Measurements from ENCODE around the gene AJAP1.

DNA sequence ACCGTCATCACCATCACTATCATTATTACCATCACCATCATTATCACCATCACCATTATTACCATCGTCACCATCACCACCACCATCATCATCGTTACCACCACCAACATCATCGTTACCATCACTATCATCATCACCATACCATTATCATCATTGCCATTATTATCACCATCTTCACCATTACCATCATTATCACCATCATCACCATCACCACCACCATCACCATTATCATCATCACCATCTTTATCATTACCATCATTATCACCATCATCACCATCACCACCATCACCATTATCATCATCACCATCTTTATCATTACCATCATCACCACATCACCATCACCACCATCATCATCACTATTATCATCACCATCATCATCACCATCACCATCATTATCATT, 112.9 kb downstream of the AJAP1 start:
- TF ChIP-seq, protein P1, sequence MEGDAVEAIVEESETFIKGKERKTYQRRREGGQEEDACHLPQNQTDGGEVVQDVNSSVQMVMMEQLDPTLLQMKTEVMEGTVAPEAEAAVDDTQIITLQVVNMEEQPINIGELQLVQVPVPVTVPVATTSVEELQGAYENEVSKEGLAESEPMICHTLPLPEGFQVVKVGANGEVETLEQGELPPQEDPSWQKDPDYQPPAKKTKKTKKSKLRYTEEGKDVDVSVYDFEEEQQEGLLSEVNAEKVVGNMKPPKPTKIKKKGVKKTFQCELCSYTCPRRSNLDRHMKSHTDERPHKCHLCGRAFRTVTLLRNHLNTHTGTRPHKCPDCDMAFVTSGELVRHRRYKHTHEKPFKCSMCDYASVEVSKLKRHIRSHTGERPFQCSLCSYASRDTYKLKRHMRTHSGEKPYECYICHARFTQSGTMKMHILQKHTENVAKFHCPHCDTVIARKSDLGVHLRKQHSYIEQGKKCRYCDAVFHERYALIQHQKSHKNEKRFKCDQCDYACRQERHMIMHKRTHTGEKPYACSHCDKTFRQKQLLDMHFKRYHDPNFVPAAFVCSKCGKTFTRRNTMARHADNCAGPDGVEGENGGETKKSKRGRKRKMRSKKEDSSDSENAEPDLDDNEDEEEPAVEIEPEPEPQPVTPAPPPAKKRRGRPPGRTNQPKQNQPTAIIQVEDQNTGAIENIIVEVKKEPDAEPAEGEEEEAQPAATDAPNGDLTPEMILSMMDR (IDR thresholded peaks at IDR 0.05), result no peak
- no peak for TF ChIP-seq POLR2AphosphoS5 (IDR thresholded peaks at IDR 0.05)

Data from breast epithelium (tissue), 3 donors.